Spinal cord (tissue), 4 donors: ENCODE measurements around the gene OSTM1. TPM values are rescaled to one million over a fixed set of nuclear protein-coding genes. Genes with fewer than 3 reads are reported as not detected.

ENCODE experiments used
- polyA plus RNA-seq, 2 donors: library from polyadenylated mRNA; unstranded; fragments of 120-200 nt; gene quantifications; one replicate each; pipeline ENCODE4 v1.2.1, GENCODE V29; 2013; ENCODE audit not compliant: insufficient read length in 2 of 2
- small RNA-seq: library from RNA; depleted of rRNA; stranded (forward); fragments of <200 nt; gene quantifications from one replicate; pipeline ENCODE3, GENCODE V24; 2014; ENCODE audit warnings: low replicate concordance
- total RNA-seq, 2 donors: library from RNA; depleted of rRNA in 1 of 2; stranded (reverse); fragments of 120-200 nt in 1 of 2; fragments of >200 nt in 1 of 2; gene quantifications; one replicate each; pipeline versions ENCODE4 v1.2.3 to v1.2.4, GENCODE V29; 2013 to 2014

Gene OSTM1
- total and polyA plus RNA-seq, 4 donors, result 35.2 to 52.0 (median 44.3) TPM

Small RNAs within 50 kb of the gene (small RNA-seq; reads per million reads assigned to genes)
- not detected for gene RF00019

Other genes starting within 250 kb of the OSTM1 start
- 10 to 100 TPM; 33.9 to 57.6 TPM for gene SEC63, start 116.5 kb downstream of the OSTM1 start, total RNA-seq
- 10 to 100 TPM; 79.5 to 85.0 TPM for gene SEC63, start 116.5 kb downstream of the OSTM1 start, polyA plus RNA-seq
- under 1 TPM in 1 of 2 donors, not detected in 1; 0.83 TPM for gene NR2E1, start 91.3 kb upstream of the OSTM1 start, total RNA-seq
- gene NR2E1, start 91.3 kb upstream of the OSTM1 start, polyA plus RNA-seq, result under 1 TPM in 1 of 2 donors, not detected in 1; 0.06 TPM
- 100 to 1,000 TPM; 164 to 271 TPM for gene SNX3, start 186.3 kb upstream of the OSTM1 start, total RNA-seq
- gene SNX3, start 186.3 kb upstream of the OSTM1 start, polyA plus RNA-seq, result 100 to 1,000 TPM; 279 to 303 TPM
- gene AFG1L, start 220.3 kb upstream of the OSTM1 start, total RNA-seq, result 10 to 100 TPM; 11.3 to 12.0 TPM
- 1 to 10 TPM; 5.6 to 7.8 TPM for gene AFG1L, start 220.3 kb upstream of the OSTM1 start, polyA plus RNA-seq